K562 (cell line): ENCODE measurements around the gene PDE4D. TPM values are rescaled to one million over a fixed set of nuclear protein-coding genes. Genes with fewer than 3 reads are reported as not detected.

ENCODE experiments used
- ATAC-seq: fragments of 200-7000 bp; cut with Tn5 transposase; 3 replicates; pipeline ENCODE4 v1.9.1; 2020; ENCODE audit warnings: moderate library complexity
- BruUV-seq: library from RNA; stranded (reverse); fragments of 400-500 nt; replicated peaks from 2 replicates; lab custom pipeline; 2021; lab: Mats Ljungman, UMichigan
- CTCF ChIA-PET: fragments of 300-600 bp; formaldehyde crosslinking; extraction: SDS; loops from one replicate; lab custom pipeline; 2021; ENCODE audit warnings: low intra/inter-chr PET ratio; lab: Yijun Ruan, JAX
- POLR2A ChIA-PET: fragments of 300-600, 350-650 bp; sonication (Branson Sonifier 250); formaldehyde crosslinking; extraction: SDS; loops from one replicate; lab custom pipeline; 2021; ENCODE audit warnings: antibody characterized with exemption, inconsistent platforms; lab: Yijun Ruan, JAX
- DNase-seq, 4 experiments: peaks; one replicate each; pipeline versions ENCODE4 v3.0.0 to v3.0.0-alpha.2; 2011 to 2018; ENCODE audit warnings: low spot score in 3 of 4, mixed read lengths in 3 of 4; ENCODE audit errors: extremely low read depth in 1 of 4
- FAIRE-seq: peaks from 2 replicates; lab custom pipeline; 2011; peaks lifted over from hg19 to GRCh38; lab: Jason Lieb, UNC
- H2AFZ ChIP-seq: 2 replicates; pipeline ENCODE4 v1.6.0; 2011; ENCODE audit warnings: low read depth, low read length, control low read depth, inconsistent platforms
- H3K27ac ChIP-seq: fragments of 200-600 bp; 3 replicates; pipeline ENCODE4 v1.8.0; 2011; ENCODE audit warnings: low read depth, mild to moderate bottlenecking, control low read depth, inconsistent platforms, low read length, moderate library complexity, mixed read lengths; ENCODE audit errors: extremely low read depth
- H3K27me3 ChIP-seq, 2 experiments: fragments of 300-600 bp in 1 of 2; 2 replicates in 1 of 2; 3 replicates in 1 of 2; pipeline versions ENCODE4 v1.6.0 to v1.8.0; 2011; ENCODE audit warnings: inconsistent platforms in 2 of 2, low read length in 2 of 2, mild to moderate bottlenecking in 1 of 2, mixed read lengths in 1 of 2, moderate library complexity in 1 of 2; ENCODE audit not compliant: control insufficient read depth in 2 of 2, insufficient read depth in 2 of 2
- H3K36me3 ChIP-seq: fragments of 300-600 bp; 3 replicates; pipeline ENCODE4 v1.8.0; 2011; ENCODE audit warnings: mild to moderate bottlenecking, low read length, inconsistent platforms; ENCODE audit not compliant: control insufficient read depth, insufficient read depth
- H3K4me1 ChIP-seq, 2 experiments: fragments of 200-600 bp in 1 of 2; replicated peaks in 1 of 2; 2 replicates in 1 of 2; 3 replicates in 1 of 2; pipeline versions ENCODE4 v1.5.1 to v1.8.0; 2011; ENCODE audit warnings: inconsistent platforms in 2 of 2, low read length in 2 of 2, mild to moderate bottlenecking in 1 of 2, mixed read lengths in 1 of 2, moderate library complexity in 1 of 2; ENCODE audit not compliant: control insufficient read depth in 2 of 2, insufficient read depth in 2 of 2
- H3K4me2 ChIP-seq: 2 replicates; pipeline ENCODE4 v1.6.1; 2011; ENCODE audit warnings: low read length, control low read depth, inconsistent platforms, mixed read lengths; ENCODE audit not compliant: insufficient read depth
- H3K4me3 ChIP-seq: fragments of 200-600 bp; sonication (generic), shearing (Covaris generic); 2 replicates; pipeline ENCODE4 v1.5.1; 2016; ENCODE audit warnings: control low read depth, inconsistent platforms
- H3K79me2 ChIP-seq: fragments of 200-600 bp; 3 replicates; pipeline ENCODE4 v1.8.0; 2011; ENCODE audit warnings: low read length, inconsistent platforms; ENCODE audit not compliant: control insufficient read depth, insufficient read depth
- H3K9ac ChIP-seq, 2 experiments: 2 replicates each; pipeline versions ENCODE4 v1.6.0 to v1.6.1; 2011; ENCODE audit warnings: low read depth in 2 of 2, low read length in 2 of 2, control low read depth in 1 of 2, inconsistent platforms in 1 of 2, mild to moderate bottlenecking in 1 of 2, mixed read lengths in 1 of 2; ENCODE audit not compliant: insufficient read depth in 1 of 2
- H3K9me1 ChIP-seq: one replicate; pipeline ENCODE4 v1.6.0; 2011; ENCODE audit warnings: inconsistent platforms, mild to moderate bottlenecking, low read length, moderate library complexity; ENCODE audit not compliant: control insufficient read depth, insufficient read depth
- H3K9me3 ChIP-seq: replicated peaks from 2 replicates; pipeline ENCODE4 v1.5.1; 2011; ENCODE audit warnings: low read depth, low read length, inconsistent platforms; ENCODE audit not compliant: control insufficient read depth, insufficient read depth
- H4K20me1 ChIP-seq: replicated peaks from 2 replicates; pipeline ENCODE4 v1.6.1; 2011; ENCODE audit warnings: low read length, inconsistent platforms, mixed read lengths; ENCODE audit not compliant: control insufficient read depth, insufficient read depth
- CCNT2 ChIP-seq: IDR thresholded peaks from 2 replicates; pipeline ENCODE4 v1.6.1; 2011; ENCODE audit warnings: borderline replicate concordance, low read depth, mild to moderate bottlenecking, moderate library complexity, mixed read lengths, low read length; ENCODE audit not compliant: insufficient read length; ENCODE audit errors: extremely low read depth
- HLTF ChIP-seq: fragments of 450-650 bp; IDR thresholded peaks from 2 replicates; pipeline ENCODE4 v1.6.1; 2016
- KDM1A ChIP-seq, 2 experiments: fragments of 450-650 bp; IDR thresholded peaks; 2 replicates each; pipeline ENCODE4 v1.6.1; 2016; ENCODE audit warnings: mild to moderate bottlenecking in 2 of 2
- TCFL5 ChIP-seq: fragments of 250-450 bp; sonication (Bioruptor Pico); conservative IDR thresholded peaks from 2 replicates; pipeline ENCODE4 v1.6.1; 2021; ENCODE audit warnings: mild to moderate bottlenecking, moderate library complexity, matching md5 sums
- TSC22D4 ChIP-seq: fragments of 450-650 bp; IDR thresholded peaks from 2 replicates; pipeline ENCODE4 v1.6.1; 2016; ENCODE audit warnings: missing genetic modification characterization, missing biosample characterization, control low read depth
- ZKSCAN3 ChIP-seq: fragments of 250-450 bp; sonication (Bioruptor Pico); IDR thresholded peaks from 2 replicates; pipeline ENCODE4 v1.4.0; 2020
- ZNF212 ChIP-seq: fragments of 450-650 bp; formaldehyde crosslinking; IDR thresholded peaks from 2 replicates; pipeline ENCODE4 v1.4.0; 2020; ENCODE audit warnings: mild to moderate bottlenecking
- ZNF695 ChIP-seq: fragments of 450-650 bp; formaldehyde crosslinking; IDR thresholded peaks from 2 replicates; pipeline ENCODE4 v1.4.0; 2020; ENCODE audit warnings: mild to moderate bottlenecking, moderate library complexity
- WGBS: fragments of 100-300 bp; shearing (Covaris generic); methylation state at CpG from one replicate; pipeline ENCODE4 v1.1.6; 2016; ENCODE audit warnings: low coverage, mixed read lengths; ENCODE audit not compliant: insufficient coverage; ENCODE audit errors: missing lambda C conversion rate; 5-methylcytosine and 5-hydroxymethylcytosine counted together
- in situ Hi-C: fragments of 300-500 bp; cut with MboI; formaldehyde crosslinking; loops from 4 replicates; pipeline ENCODE4 v1.15.0; 2018; ENCODE audit warnings: inconsistent platforms, mixed read lengths
- intact Hi-C: fragments of 100-400 bp; cut with micrococcal nuclease; formaldehyde crosslinking; loops from 2 replicates; pipeline ENCODE4 v1.14.2; 2022
- polyA plus RNA-seq, 8 experiments: library from polyadenylated mRNA; depleted of rRNA in 4 of 8; stranded (reverse) in 5 of 8; unstranded in 3 of 8; fragments of >200 nt; fragmentation: Nextera tagmentation in 2 of 8; fragmentation: Illumina TruSeq in 1 of 8; extraction: Ambion mirVana in 2 of 8; extraction: Trizol in 1 of 8; gene quantifications; 2 replicates each; pipeline versions ENCODE4 v1.2.1 to v1.2.3, GENCODE V29; 2011 to 2014; ENCODE audit warnings: inconsistent platforms in 1 of 8, missing spikeins in 1 of 8
- total RNA-seq, 7 experiments: library from RNA; depleted of rRNA in 6 of 7; stranded (reverse); fragments of >200 nt in 6 of 7; fragmentation: Illumina TruSeq in 2 of 7; extraction: Trizol in 2 of 7; gene quantifications; 2 replicates each; pipeline versions ENCODE4 v1.2.1 to v1.2.3, GENCODE V29; 2011 to 2021; ENCODE audit warnings: low replicate concordance in 1 of 7
- TF ChIP-seq, protein P1 (sequence below): fragments of 200-600 bp; sonication (generic); IDR thresholded peaks from one replicate; pipeline ENCODE4 v1.6.1; 2012; ENCODE audit warnings: mild to moderate bottlenecking, low read depth, low read length, inconsistent platforms
- TF ChIP-seq, protein P2 (sequence below): fragments of 250-450 bp; sonication (Bioruptor Pico); IDR thresholded peaks from 2 replicates; pipeline ENCODE4 v1.5.0; 2021

Gene PDE4D
- total and polyA plus RNA-seq, 9 of the 15 experiments (the other 6 are each of a cell fraction or from before 2014, with no cell fraction given), result 0.04 to 0.46 (median 0.13) TPM

DNA sequence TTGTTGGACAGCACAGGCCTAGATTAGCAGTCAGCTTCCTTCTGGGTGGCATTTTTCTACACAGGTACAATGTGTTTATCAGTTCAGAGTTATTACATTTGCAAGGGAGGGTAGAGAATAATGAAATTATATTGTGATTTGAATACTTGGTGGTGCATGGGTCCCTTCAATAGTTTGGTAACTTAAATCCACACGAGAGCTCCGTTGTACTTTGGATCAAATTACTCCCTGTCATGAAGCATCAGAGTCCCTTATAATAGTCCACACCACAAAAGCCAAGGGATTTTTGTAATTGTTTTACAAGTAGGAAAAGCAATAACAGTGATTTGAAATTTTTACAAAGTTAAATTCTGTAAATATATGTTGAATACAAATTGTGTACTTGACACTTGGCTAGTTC lies 552.4 kb downstream of the PDE4D start:
- H3K27ac ChIP-seq, result no peak overlapping the region
- 0% methylated on average over 2 of the region's 2 CpGs for WGBS
- BruUV-seq, result no TSS peak
- CTCF ChIA-PET, result no interaction called here
- no peak overlapping the region for H3K4me3 ChIP-seq
- H3K27me3 ChIP-seq, result no peaks in the 10 kb centered on the region
- H3K79me2 ChIP-seq, result no peaks in the 10 kb centered on the region
- POLR2A ChIA-PET, result no interaction called here
- 0 out of 2 replicates have a peak, but pooled peaks cover 1% of the 10 kb centered on the region for H3K9me3 ChIP-seq
- TF ChIP-seq ZKSCAN3 (CRISPR knock-in tag) (no peak), CCNT2 (no peak), HLTF (no peak), TSC22D4 (tag) (no peak), TCFL5 (no peak), ZNF695 (CRISPR knock-in tag) (no peak), ZNF212 (CRISPR knock-in tag) (no peak), KDM1A (IDR thresholded peaks at IDR 0.05) (no peak)
- TF ChIP-seq, protein P1, sequence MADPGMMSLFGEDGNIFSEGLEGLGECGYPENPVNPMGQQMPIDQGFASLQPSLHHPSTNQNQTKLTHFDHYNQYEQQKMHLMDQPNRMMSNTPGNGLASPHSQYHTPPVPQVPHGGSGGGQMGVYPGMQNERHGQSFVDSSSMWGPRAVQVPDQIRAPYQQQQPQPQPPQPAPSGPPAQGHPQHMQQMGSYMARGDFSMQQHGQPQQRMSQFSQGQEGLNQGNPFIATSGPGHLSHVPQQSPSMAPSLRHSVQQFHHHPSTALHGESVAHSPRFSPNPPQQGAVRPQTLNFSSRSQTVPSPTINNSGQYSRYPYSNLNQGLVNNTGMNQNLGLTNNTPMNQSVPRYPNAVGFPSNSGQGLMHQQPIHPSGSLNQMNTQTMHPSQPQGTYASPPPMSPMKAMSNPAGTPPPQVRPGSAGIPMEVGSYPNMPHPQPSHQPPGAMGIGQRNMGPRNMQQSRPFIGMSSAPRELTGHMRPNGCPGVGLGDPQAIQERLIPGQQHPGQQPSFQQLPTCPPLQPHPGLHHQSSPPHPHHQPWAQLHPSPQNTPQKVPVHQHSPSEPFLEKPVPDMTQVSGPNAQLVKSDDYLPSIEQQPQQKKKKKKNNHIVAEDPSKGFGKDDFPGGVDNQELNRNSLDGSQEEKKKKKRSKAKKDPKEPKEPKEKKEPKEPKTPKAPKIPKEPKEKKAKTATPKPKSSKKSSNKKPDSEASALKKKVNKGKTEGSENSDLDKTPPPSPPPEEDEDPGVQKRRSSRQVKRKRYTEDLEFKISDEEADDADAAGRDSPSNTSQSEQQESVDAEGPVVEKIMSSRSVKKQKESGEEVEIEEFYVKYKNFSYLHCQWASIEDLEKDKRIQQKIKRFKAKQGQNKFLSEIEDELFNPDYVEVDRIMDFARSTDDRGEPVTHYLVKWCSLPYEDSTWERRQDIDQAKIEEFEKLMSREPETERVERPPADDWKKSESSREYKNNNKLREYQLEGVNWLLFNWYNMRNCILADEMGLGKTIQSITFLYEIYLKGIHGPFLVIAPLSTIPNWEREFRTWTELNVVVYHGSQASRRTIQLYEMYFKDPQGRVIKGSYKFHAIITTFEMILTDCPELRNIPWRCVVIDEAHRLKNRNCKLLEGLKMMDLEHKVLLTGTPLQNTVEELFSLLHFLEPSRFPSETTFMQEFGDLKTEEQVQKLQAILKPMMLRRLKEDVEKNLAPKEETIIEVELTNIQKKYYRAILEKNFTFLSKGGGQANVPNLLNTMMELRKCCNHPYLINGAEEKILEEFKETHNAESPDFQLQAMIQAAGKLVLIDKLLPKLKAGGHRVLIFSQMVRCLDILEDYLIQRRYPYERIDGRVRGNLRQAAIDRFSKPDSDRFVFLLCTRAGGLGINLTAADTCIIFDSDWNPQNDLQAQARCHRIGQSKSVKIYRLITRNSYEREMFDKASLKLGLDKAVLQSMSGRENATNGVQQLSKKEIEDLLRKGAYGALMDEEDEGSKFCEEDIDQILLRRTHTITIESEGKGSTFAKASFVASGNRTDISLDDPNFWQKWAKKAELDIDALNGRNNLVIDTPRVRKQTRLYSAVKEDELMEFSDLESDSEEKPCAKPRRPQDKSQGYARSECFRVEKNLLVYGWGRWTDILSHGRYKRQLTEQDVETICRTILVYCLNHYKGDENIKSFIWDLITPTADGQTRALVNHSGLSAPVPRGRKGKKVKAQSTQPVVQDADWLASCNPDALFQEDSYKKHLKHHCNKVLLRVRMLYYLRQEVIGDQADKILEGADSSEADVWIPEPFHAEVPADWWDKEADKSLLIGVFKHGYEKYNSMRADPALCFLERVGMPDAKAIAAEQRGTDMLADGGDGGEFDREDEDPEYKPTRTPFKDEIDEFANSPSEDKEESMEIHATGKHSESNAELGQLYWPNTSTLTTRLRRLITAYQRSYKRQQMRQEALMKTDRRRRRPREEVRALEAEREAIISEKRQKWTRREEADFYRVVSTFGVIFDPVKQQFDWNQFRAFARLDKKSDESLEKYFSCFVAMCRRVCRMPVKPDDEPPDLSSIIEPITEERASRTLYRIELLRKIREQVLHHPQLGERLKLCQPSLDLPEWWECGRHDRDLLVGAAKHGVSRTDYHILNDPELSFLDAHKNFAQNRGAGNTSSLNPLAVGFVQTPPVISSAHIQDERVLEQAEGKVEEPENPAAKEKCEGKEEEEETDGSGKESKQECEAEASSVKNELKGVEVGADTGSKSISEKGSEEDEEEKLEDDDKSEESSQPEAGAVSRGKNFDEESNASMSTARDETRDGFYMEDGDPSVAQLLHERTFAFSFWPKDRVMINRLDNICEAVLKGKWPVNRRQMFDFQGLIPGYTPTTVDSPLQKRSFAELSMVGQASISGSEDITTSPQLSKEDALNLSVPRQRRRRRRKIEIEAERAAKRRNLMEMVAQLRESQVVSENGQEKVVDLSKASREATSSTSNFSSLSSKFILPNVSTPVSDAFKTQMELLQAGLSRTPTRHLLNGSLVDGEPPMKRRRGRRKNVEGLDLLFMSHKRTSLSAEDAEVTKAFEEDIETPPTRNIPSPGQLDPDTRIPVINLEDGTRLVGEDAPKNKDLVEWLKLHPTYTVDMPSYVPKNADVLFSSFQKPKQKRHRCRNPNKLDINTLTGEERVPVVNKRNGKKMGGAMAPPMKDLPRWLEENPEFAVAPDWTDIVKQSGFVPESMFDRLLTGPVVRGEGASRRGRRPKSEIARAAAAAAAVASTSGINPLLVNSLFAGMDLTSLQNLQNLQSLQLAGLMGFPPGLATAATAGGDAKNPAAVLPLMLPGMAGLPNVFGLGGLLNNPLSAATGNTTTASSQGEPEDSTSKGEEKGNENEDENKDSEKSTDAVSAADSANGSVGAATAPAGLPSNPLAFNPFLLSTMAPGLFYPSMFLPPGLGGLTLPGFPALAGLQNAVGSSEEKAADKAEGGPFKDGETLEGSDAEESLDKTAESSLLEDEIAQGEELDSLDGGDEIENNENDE, result no peak
- TF ChIP-seq, protein P2, sequence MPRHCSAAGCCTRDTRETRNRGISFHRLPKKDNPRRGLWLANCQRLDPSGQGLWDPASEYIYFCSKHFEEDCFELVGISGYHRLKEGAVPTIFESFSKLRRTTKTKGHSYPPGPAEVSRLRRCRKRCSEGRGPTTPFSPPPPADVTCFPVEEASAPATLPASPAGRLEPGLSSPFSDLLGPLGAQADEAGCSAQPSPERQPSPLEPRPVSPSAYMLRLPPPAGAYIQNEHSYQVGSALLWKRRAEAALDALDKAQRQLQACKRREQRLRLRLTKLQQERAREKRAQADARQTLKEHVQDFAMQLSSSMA (CRISPR knock-in tag), result no peak
- no peaks in the 10 kb centered on the region for H4K20me1 ChIP-seq
- H2AFZ ChIP-seq, result no peak overlapping the region
- H3K36me3 ChIP-seq, result no peaks in the 10 kb centered on the region
- FAIRE-seq (no peak), DNase-seq (no peak), ATAC-seq (no peak)
- intact Hi-C loops (no loop called here), in situ Hi-C loops (no loop called here)
- H3K9ac ChIP-seq, result no peak overlapping the region
- no peaks in the 10 kb centered on the region for H3K9me1 ChIP-seq
- no peak overlapping the region for H3K4me2 ChIP-seq
- no peaks in the 10 kb centered on the region for H3K4me1 ChIP-seq
